Measurements from ENCODE around the gene ACSF2. TPM values are rescaled to one million over a fixed set of nuclear protein-coding genes. Genes with fewer than 3 reads are reported as not detected.
A peak's percentile ranks its signal among the peaks of the same experiment; 100 is the strongest.

The ACSF2 gene
- total RNA-seq, 4 donors from 2014 or later: 165 to 460 (median 190) TPM

GRCh38 chr17:50445730-50446325 lies 19.8 kb downstream of the ACSF2 start:
- intact Hi-C loops (cut with DNase I; ENCODE audit: low total_unique reads) (no loop called here), in situ Hi-C loops (cut with MboI; ENCODE audit: low pct_ligation_motif_present in 1 of 4, low pct_unique_long_range_greater_than_20kb in 1 of 4, low sequenced_read_pairs in 3 of 4) (no loop called here)
- DNase-seq: no peak
- Histone ChIP-seq H3K27me3 (no peaks in the 10 kb centered on the region), H3K27ac (peak overlapping the region in 3 of 4 donors; percentile 14 to 75 (median 66)), H3K36me3 (no peaks in the 10 kb centered on the region), H3K4me1 (peaks cover 18 to 55% (median 38%) of the 10 kb centered on the region in 4 donors), H3K4me3 (no peak overlapping the region), H3K9me3 (no peaks in the 10 kb centered on the region)
- WGBS, 2 donors (ENCODE audit: low coverage in 1 of 2): 22 to 39% methylated on average over 1 of the region's 1 CpG
- TF ChIP-seq CTCF (IDR thresholded peaks at IDR 0.05) (no peak), POLR2AphosphoS5 (IDR thresholded peaks at IDR 0.05) (no peak), EP300 (IDR thresholded peaks at IDR 0.05; ENCODE audit: low read depth) (no peak), POLR2A (IDR thresholded peaks at IDR 0.05) (no peak)

GRCh38 chr17:50447870-50448595 lies 22.0 kb downstream of the ACSF2 start:
- 64 to 70% methylated on average over 5 to 7 of the region's 7 CpGs for WGBS, 2 donors (ENCODE audit: low coverage in 1 of 2)
- intact Hi-C loops (cut with DNase I; ENCODE audit: low total_unique reads): no loop called here
- Histone ChIP-seq H3K4me1 (peaks cover 8 to 64% (median 48%) of the 10 kb centered on the region in 4 donors), H3K27me3 (no peaks in the 10 kb centered on the region), H3K9me3 (no peaks in the 10 kb centered on the region), H3K36me3 (no peaks in the 10 kb centered on the region), H3K4me3 (no peak overlapping the region), H3K27ac (peak overlapping the region; percentile 66 to 75 (median 70))
- TF ChIP-seq POLR2AphosphoS5 (IDR thresholded peaks at IDR 0.05) (peak in 2 of 3 donors; percentile 28 to 31), CTCF (IDR thresholded peaks at IDR 0.05) (no peak), POLR2A (IDR thresholded peaks at IDR 0.05) (peak; percentile 27), EP300 (IDR thresholded peaks at IDR 0.05; ENCODE audit: low read depth) (no peak)
- peak; percentile 65 for DNase-seq
- in situ Hi-C loops (cut with MboI; ENCODE audit: low pct_ligation_motif_present in 1 of 4, low pct_unique_long_range_greater_than_20kb in 1 of 4, low sequenced_read_pairs in 3 of 4): no loop called here

- Histone ChIP-seq H3K4me1 (peaks cover 7 to 64% (median 48%) of the 10 kb centered on the region in 4 donors), H3K9me3 (no peaks in the 10 kb centered on the region), H3K27ac (peak overlapping the region; percentile 41 to 75 (median 70)), H3K36me3 (no peaks in the 10 kb centered on the region), H3K4me3 (no peak overlapping the region), H3K27me3 (no peaks in the 10 kb centered on the region)
- no peak for DNase-seq
- intact Hi-C loops (cut with DNase I; ENCODE audit: low total_unique reads) (no loop called here), in situ Hi-C loops (cut with MboI; ENCODE audit: low pct_ligation_motif_present in 1 of 4, low pct_unique_long_range_greater_than_20kb in 1 of 4, low sequenced_read_pairs in 3 of 4) (no loop called here)
- TF ChIP-seq POLR2AphosphoS5 (IDR thresholded peaks at IDR 0.05) (no peak), POLR2A (IDR thresholded peaks at IDR 0.05) (no peak), CTCF (IDR thresholded peaks at IDR 0.05) (no peak), EP300 (IDR thresholded peaks at IDR 0.05; ENCODE audit: low read depth) (no peak)
- 52 to 70% methylated on average over 2 of the region's 2 CpGs for WGBS, 2 donors (ENCODE audit: low coverage in 1 of 2)
Measured at GRCh38 chr17:50448643-50449042, 22.6 kb downstream of the ACSF2 start.

GRCh38 chr17:50451943-50452629 lies 26.1 kb downstream of the ACSF2 start:
- Histone ChIP-seq H3K9me3 (no peaks in the 10 kb centered on the region), H3K36me3 (no peaks in the 10 kb centered on the region), H3K27me3 (no peaks in the 10 kb centered on the region), H3K4me1 (peaks cover 7 to 76% (median 42%) of the 10 kb centered on the region in 4 donors), H3K4me3 (no peak overlapping the region), H3K27ac (peak overlapping the region; percentile 82 to 86 (median 84))
- in situ Hi-C loops (cut with MboI; ENCODE audit: low pct_ligation_motif_present in 1 of 4, low pct_unique_long_range_greater_than_20kb in 1 of 4, low sequenced_read_pairs in 3 of 4): no loop called here
- no peak for TF ChIP-seq POLR2AphosphoS5 (IDR thresholded peaks at IDR 0.05)
- TF ChIP-seq CTCF (IDR thresholded peaks at IDR 0.05): no peak
- no peak for TF ChIP-seq EP300 (IDR thresholded peaks at IDR 0.05; ENCODE audit: low read depth)
- 21 to 61% methylated on average over 5 to 7 of the region's 7 CpGs for WGBS, 2 donors (ENCODE audit: low coverage in 1 of 2)
- intact Hi-C loops (cut with DNase I; ENCODE audit: low total_unique reads): no loop called here
- DNase-seq: no peak
